Stimulated activated CD4-positive, alpha-beta T cell treated with anti-CD3 and anti-CD28 coated beads, Interleukin-15, amount 100 ng/mL, for 1 hour (primary cell): ENCODE measurements around the gene ARID3C.
A peak's percentile ranks its signal among the peaks of the same experiment; 100 is the strongest.
"Not testable (repeated sequence)": the region's sequence is repeated elsewhere in the genome, so short reads cannot be mapped to it uniquely, and the experiment has no call there.

Experiments used
- DNase-seq, 2 donors: peaks; one replicate each; pipeline ENCODE4 v3.0.0-alpha.2; 2020; ENCODE audit warnings: low read depth in 1 of 2, low spot score in 1 of 2

Gene ARID3C

DNA sequence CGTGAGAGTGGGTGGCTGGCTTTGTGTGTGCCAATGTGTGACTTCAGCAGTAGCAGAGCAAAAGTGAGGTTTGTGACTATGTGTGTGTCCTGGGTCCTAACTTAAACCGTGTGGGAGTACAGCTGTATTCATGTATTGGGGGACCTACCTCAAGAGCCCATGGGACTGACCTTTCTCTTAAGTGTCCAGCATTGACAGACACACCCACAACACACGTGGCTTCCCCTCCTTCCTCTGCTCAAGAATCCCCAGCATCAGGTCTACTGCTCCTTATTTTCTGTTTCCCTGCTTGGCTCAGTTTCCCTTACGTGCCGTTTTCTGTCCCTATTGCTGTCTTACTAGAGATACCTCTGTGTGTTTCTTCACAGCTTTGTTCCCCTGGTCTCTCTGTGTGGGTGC lies 23.7 kb upstream of the ARID3C start:
- no peak for DNase-seq

DNA sequence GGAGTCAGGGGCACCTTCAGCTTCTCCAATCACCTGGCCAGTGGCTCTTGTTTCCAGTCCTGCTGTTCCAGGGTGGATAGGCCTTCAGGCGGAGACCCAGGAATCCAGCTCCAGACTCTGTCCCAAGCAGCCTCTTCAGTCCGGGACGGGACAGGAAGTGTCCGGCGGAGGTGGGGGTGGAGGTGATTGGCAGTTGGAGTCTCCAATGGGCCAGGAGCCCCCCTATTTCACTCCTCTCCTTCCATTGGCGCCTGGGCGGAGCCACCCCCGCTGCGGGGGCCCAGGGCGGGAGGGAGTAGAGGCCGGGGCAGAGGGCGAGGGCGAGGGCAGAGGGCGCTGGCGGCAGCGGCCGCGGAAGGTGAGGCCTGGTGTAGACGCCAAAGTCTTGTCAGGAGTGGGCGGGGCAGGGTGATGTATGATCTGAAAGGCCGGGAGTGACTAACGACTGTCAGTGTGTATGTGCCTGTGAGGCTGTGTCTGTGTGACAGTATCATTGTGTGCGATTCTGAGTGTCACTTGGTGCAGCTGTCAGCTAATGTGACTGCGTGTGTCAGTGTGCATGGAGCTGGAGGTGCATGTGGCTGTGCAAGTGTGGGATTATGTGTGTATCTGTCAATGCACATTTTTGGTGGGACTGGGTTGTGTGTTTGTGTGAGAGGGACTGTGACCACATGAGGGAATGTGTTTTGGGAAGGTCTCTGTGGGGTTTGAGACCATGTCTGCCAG lies 23.2 kb upstream of the ARID3C start, which contains the start of gene IL11RA:
Gene IL11RA, plus strand, starts transcription at position 310 of the 726 bp plus-strand sequence. CDS start 3,033 bp downstream, outside the sequence.
- DNase-seq, result peak in 1 of 2 donors; percentile 37

DNA sequence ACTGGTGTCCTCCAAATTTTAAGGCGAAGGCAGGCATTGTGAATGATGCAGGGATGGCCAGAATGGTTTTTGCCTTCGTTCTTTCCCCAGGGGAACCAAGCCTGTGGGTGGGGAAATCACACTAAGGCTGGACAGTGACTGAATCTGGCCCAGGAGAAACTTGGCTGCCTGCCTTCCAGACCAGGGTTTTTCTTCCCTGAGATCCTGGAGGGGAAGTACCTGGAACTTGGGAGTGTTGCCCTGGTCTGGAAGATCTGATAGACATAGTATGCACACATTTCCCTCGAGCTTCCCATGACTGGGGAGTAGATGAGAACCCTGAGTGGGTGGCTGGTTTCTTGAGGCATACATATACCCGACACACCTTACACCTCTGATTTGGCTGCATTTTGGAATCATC lies 22.5 kb upstream of the ARID3C start:
- no peak for DNase-seq

DNA sequence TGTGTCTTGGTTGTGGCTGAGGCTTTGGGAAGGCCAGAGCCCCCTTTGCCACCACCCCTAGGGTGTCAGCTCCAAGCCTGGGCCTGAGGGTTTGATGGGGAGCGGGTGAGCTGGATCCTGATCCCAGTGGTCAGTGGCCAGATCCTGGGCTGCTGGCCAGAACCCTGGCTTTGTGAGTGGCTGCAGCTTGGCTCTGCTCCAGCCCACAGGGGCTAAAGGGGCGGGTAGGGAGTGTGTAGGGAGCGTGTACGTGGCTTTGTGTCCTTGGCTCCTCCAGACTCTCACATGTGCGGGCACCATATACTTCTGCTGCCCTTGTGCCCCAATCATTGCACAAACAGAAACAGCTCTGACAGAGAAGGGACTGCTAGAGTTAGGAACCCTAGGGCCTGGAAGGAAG lies 21.9 kb upstream of the ARID3C start:
- no peak for DNase-seq

DNA sequence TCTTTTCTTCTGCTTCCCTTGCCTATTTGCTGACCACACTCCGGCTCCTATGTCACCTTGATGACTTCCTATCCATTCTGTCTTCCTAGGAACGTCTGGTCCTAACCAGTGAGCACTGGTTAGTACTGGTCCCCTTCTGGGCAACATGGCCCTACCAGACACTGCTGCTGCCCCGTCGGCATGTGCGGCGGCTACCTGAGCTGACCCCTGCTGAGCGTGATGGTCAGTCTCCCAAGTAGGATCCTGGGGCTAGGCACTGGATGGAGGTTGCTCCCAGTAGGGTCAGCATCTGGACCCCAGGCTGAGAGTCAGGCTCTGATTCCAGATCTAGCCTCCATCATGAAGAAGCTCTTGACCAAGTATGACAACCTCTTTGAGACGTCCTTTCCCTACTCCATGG lies 19.8 kb upstream of the ARID3C start:
- DNase-seq, result no peak

DNA sequence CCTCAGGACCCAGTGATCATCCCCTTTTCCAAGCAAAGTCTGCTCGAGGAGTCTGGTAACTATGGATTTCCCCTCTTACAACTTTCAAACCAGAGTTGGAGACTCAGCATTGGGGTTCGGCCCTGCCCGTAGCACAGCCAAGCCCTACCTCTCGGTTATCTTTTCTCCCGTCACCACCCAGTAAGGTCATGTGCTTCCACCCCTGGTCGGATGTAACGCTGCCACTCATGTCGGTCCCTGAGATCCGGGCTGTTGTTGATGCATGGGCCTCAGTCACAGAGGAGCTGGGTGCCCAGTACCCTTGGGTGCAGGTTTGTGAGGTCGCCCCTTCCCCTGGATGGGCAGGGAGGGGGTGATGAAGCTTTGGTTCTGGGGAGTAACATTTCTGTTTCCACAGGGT lies 18.8 kb upstream of the ARID3C start:
- no peak for DNase-seq

DNA sequence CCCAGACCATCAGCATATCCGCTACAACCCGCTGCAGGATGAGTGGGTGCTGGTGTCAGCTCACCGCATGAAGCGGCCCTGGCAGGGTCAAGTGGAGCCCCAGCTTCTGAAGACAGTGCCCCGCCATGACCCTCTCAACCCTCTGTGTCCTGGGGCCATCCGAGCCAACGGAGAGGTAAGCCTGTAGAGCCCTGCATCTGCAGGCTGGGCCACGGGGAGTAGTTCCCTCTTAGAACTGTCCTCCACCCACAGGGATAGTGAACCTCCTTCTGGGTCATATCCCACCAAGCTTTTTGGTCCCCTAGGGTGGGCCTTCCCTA lies 18.2 kb upstream of the ARID3C start:
- no peak for DNase-seq

DNA sequence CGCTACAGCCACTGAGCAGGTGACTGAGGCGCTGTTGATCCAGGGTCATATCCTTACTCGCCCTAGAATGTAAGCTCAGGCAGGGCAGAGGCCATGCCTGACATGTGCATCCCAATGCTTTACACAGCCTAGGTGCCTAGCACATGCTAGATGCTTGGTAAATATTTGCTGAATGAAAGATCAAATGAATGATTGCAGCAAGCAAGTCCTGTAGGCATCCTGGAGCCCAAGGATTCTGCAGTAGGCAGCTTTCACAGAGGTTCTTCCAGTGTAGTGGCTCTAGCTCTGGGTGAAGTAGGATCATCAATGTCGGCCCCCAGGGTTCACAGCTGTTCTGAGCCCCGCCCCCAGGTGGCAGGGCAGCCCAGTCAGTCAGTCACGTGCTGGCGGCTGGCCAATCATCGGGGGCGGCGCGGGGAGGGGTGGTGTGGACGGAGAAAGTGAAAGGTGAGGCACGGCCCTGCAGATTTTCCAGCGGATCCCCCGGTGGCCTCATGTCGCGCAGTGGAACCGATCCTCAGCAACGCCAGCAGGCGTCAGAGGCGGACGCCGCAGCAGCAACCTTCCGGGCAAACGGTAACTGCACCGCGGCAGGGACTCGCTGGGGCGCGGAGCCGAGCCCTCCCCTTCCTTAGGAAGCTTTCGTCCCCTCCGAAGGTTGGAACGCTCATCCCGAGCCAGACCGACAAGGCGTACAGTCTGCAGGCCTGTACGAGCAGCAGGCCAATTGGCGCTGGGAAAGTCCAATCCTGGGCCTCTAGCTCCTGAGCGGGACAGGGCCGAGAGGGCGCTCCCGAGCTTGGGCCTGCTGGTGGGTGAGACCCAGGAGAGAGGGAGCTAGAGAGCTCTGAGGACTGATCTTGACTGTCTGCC lies 17.6 kb upstream of the ARID3C start, which contains the start of gene GALT:
Gene GALT, plus strand, starts transcription at position 465 of the 873 bp plus-strand sequence. Its CDS starts 30 bp downstream, at position 495.
- DNase-seq, result peak; percentile 93 to 98

DNA sequence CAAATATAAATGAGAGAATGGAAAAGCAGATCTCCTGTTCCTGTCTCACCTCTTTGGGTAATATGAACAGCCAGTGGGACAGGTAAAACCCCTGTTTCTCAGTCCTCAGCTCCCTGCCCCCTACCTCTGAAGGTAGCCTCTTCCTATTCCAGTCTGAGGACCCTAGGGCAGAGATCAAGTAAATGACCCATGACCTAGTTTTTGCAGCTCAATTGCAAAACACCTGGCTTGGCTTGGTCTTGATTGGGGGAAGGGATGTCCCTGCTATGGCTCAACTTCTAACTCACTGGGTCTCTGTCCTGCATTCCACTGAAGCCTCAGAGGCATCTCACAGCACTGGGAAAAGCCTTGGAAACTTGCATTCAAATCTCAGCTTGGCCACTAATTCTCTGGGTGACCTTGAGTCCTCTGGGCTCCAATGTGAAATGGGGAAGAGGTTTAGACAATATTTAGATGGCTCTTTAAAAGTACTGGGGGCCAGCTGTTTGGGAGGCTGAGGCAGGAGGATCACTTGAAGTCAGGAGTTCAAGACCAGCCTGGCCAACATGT lies 16.0 kb upstream of the ARID3C start:
- no peak for DNase-seq

DNA sequence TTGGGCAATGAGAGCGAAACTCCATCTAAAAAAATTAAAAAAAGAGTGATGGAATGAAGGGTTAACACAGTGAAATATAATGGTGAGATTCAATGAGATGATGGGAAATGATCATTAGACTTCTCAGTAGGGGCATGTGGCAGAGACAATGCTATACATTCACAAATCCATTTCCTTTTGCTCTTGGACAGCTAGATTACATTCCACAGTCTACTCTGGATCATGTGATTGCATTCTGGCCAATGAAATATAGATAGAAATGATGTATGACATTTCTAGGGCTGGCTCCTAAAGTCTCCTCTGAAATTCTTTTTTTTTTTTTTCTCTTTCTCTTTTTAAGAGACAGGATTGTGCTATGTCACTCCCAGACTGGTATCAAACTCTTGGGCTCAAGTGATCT lies 13.8 kb upstream of the ARID3C start:
- no peak for DNase-seq

DNA sequence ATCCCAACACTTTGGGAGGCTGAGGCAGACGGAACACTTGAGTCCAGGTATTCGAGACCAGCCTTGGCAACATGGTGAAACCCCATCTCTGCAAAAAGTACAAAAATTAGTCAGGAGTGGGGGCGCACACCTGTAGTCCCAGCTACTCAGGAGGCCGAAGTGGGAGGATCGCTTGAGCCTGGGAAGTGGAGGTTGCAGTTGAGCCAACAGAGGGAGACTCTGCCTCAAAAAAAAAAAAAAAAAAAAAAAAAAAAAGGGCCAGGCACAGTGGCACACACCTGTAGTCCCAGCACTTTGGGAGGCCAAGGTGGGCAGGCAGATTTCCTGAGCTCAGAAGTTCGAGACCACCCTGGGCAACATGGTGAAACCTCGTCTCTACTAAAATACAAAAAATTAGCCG lies 10.5 kb upstream of the ARID3C start:
- DNase-seq, result not testable (repeated sequence)

DNA sequence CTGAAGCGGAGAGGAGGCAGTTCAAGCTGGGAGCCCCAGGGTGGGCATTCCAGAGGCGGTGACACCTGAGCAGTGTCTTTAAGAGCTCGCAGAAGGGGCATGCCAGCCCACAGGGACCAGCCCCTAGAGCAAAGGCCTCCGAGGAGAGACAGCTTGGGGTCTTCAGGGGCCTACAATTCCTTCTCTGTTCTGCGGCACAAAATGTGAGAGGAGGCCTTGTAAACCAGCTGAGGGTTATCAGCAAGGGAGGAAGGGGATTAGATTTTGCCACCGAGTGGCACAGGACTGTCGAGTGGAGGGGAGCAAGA lies 9.2 kb upstream of the ARID3C start:
- no peak for DNase-seq

DNA sequence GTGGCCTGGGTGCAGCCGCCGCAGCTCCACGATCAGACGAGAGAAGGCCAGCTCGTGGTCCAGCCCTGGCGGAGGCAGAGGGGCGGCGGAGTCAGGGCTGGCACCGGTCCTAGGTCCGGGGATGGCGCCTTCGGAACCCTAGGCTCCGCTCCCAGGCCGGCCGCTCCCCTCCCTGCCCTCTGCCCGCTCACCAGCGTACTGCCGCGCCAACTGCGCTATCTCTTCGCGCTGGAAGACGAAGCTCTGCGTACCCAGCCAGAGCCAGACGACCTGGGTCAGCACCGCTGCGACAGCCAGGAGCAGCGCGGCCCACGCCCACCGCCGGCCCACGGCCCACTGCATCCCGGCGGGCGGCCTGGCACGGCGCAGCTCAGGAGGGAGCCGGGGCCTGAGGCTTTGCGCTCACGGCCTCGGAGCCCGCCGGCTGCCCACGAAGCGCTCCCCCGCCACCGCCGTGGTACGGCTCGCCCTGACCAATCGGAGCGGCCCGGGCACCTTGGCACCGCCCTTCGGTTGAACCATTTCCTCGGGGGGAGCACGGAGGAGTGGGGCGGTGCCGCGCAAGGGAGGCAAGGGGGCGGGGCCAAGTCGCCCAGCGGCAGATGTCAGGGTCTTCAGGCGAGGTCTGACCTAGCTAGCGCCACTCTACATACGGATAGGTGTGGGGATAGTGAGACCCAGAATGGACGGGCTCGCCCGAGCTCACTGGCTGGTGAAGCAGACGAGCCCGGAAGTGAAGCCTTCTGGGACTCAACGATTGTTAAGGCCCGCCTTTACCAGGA lies 8.7 kb upstream of the ARID3C start, which contains the start of gene SIGMAR1:
Gene SIGMAR1, minus strand, starts transcription at position 432 of the 782 bp plus-strand sequence. Its CDS starts 90 bp downstream, at position 342.
- peak; percentile 87 to 92 for DNase-seq

DNA sequence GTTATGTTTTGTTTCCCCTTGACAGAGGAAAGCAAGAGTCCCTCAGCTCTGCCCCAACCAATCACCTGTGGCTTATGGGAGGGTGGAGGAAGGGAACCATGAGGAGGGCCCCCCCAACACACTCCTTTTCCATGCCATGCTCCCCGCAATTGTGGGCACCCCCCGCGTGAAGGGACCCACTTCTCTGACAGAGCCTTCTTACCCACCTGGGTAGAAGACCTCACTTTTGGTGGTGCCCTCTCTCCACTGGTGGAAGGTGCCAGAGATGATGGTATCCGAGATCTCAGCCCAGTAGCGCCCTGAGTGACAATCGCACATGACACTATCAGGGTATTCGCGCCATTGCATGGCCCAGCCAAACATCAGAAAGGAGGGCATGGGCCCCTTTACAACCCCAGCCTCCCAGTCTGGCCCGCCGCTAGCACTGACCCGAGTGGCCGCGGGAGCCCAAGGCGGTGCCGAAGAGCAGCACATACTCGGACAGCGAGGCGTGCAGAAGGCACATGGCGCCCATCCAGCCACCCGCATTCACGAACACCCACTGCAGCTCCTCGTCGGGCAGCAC lies 8.0 kb upstream of the ARID3C start:
- no peak for DNase-seq

DNA sequence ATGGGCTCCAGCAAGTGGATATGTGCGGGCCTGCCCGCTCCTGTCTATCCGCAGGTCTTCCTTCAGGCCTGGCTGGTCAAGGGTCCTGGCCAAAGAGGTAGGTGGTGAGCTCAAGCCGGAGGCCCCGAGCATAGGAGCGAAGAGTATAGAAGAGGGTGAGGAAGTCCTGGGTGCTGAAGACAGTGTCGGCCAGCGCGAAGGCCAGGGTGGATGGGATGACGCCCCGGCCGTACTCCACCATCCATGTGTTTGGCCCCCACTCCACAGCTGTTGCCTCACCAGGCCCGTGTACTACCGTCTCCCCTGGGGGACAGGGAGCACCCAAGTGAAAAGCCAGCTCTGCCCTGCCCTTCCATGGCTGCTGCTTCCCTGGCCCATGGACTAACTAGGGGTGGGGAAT lies 6.7 kb upstream of the ARID3C start:
- DNase-seq, result no peak

DNA sequence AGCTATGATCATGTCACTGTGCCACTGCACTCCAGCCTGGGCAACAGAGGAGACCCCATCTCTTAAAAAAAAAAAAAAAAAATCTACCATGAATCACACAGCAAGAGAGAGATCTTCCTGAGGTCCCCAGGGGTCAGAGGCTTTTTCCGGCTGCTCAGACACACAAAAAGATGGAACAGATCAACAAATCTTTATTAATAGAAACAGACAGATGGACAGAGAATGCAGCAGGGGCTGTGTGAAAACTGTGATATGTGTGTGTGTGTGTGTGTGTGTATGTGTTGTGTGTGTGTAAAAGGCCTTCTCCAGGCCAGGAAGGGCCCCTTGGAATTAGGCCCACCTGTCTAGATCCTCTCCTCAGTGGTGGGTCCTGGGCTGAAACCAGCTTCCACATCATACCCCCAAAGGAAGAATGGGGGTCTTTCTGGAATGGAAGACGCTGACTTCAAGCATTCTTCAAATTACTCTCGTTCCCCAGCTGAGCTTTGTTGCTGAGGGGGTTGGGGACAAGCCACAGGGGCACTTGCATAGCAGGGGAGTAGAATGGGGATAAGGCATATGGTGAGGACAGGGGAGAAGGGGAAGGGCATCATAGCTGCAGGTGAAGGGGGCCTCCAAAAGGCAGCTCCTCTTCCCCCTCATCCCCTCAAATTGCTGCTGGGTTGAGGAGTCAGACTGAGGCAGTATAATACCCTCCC lies 5.8 kb upstream of the ARID3C start:
- DNase-seq, result no peak

DNA sequence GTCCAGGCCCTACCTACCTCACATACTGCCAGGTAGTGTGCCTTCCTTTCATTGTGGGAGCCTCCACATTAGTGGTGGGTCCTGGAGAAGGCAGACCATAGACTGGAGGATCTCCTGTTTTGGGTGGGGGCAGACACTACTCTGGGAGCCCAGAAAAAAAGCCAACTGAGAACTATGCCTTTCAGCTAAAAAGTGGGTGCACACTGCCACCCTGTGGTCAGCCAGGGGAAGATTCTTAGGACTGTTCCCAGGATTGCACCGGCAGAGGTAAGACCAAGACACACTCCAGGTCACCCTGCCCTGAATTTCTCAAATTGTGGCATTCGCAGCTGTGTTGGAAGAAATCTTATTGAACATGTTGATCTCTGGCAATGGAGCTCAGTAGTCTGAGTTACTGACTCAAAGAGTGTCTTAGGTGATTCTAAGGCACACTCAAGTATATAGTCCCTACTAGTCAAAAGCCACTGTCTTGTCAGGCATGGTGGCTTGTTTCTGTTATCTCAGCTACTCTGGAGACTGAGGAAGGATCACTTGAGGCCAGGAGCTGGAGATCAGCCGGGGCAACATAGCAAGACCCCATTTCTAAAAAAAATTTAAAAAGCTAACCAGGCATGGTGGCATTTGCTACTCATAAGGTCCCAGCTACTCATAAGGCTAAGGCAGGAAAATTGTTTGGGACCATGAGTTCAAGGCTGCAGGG lies 5.1 kb upstream of the ARID3C start:
- peak; percentile 49 to 59 for DNase-seq

DNA sequence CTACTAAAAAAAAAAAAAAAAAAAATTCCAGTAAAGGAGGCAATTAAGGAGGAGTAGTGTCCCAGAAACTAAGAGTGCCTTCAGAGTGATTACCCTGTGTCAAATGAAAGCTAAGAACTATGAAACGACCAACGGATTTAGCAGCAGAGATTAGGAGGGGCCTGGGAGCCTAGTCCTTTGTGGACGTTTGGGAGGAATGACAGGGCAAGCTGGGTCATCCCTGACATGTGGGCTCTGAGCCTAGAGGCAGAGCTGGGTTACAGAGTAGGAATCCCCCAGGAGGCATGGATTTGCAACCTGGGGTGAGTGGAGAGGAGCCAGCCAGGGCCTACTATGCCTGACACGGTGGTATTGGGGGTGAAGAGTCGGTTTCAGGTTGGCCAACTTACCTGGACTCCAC lies 4.3 kb upstream of the ARID3C start:
- DNase-seq, result no peak

DNA sequence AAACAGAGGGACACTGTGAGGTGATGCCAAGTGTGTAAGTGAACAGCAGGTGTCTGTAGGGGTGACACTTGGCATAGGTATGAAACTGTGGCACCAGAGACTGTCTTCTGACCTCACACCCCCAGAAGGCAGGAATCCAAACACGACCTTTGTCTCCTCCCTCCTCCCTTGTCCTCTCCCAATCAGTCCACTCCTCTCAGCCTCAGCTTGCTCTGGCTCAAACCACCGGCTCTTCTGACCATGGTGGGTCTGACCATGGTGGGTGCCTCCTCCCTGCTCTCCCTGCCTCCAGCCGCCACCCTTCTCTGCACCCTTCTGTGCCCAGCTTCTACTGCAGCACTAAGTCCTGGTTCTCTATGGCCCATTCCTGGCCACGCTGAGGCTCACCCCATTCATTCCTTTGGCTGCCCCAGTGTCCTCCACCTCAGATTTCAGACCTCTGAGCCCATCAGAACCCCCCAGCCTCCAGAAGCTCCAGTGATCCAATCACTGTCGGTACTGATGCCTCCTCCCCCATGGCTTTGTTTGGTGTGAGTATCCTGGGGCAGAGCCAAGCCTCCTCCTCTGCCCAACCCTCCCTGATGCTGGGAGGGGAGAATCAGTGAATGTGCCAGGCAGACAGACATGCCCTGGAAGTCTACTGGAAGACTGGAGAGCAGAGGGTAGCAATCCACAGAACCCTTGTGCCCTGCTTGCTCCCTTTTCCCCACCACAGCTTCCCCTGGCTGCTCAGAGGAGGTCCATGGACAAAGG lies 1.7 kb upstream of the ARID3C start:
- no peak for DNase-seq
